ENCODE results near the gene TRAF6. TPM values are rescaled to one million over a fixed set of nuclear protein-coding genes. Genes with fewer than 3 reads are reported as not detected.

The TRAF6 gene
- total and polyA plus RNA-seq, 9 of the 15 experiments (the other 6 are each of a cell fraction or from before 2014, with no cell fraction given), result 2.0 to 13.1 (median 8.2) TPM

DNA sequence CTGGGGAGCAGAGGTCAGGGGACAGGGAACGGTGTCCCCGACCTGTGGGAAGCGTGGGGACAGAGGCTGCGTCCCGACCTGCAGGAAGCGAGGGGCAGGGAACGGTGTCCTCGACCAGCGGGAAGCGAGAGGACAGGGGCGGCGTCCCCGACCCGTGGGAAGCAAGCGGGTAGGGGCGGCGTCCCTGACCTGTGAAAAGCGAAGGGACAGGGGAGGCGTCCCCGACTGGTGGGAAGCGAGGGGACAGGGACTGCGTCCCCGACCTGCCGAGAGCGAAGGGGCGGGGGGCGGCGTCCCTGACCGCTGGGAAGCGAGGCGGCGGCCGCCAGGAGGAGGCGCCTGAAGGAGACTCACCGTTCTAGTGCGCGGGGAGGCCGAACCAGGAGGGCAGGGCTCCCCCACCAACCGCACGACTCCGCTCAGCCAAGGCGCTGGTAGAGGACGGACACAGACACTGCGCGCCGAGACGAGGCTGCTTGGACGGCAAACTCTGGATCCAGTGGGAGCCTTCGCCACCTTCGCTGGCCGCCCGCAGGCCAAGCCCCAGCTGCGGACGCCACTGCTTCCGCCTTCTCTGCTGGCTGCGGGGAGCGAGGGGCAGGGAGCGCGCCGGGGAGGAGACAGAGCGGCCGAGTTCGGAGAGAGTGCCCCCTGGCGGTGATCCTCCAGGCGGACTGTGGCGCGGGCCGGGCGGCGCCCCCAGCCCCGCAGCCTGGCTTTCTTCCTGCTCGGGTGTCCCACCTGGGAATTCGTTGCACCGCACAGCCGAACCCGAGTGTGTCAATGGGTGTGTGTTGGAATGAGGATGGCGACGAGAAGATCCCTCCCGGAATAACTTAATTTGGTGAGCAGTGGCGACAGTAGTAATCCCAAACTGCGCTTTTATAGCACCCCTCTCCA lies at the start of gene TRAF6 (continued):
- TF ChIP-seq, protein P1, sequence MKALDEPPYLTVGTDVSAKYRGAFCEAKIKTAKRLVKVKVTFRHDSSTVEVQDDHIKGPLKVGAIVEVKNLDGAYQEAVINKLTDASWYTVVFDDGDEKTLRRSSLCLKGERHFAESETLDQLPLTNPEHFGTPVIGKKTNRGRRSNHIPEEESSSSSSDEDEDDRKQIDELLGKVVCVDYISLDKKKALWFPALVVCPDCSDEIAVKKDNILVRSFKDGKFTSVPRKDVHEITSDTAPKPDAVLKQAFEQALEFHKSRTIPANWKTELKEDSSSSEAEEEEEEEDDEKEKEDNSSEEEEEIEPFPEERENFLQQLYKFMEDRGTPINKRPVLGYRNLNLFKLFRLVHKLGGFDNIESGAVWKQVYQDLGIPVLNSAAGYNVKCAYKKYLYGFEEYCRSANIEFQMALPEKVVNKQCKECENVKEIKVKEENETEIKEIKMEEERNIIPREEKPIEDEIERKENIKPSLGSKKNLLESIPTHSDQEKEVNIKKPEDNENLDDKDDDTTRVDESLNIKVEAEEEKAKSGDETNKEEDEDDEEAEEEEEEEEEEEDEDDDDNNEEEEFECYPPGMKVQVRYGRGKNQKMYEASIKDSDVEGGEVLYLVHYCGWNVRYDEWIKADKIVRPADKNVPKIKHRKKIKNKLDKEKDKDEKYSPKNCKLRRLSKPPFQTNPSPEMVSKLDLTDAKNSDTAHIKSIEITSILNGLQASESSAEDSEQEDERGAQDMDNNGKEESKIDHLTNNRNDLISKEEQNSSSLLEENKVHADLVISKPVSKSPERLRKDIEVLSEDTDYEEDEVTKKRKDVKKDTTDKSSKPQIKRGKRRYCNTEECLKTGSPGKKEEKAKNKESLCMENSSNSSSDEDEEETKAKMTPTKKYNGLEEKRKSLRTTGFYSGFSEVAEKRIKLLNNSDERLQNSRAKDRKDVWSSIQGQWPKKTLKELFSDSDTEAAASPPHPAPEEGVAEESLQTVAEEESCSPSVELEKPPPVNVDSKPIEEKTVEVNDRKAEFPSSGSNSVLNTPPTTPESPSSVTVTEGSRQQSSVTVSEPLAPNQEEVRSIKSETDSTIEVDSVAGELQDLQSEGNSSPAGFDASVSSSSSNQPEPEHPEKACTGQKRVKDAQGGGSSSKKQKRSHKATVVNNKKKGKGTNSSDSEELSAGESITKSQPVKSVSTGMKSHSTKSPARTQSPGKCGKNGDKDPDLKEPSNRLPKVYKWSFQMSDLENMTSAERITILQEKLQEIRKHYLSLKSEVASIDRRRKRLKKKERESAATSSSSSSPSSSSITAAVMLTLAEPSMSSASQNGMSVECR (CRISPR knock-in tag; IDR thresholded peaks at IDR 0.05), result peak; percentile 97
- no peak for TF ChIP-seq ZNF354B (CRISPR knock-in tag; IDR thresholded peaks at IDR 0.05)
- TF ChIP-seq, protein P2, sequence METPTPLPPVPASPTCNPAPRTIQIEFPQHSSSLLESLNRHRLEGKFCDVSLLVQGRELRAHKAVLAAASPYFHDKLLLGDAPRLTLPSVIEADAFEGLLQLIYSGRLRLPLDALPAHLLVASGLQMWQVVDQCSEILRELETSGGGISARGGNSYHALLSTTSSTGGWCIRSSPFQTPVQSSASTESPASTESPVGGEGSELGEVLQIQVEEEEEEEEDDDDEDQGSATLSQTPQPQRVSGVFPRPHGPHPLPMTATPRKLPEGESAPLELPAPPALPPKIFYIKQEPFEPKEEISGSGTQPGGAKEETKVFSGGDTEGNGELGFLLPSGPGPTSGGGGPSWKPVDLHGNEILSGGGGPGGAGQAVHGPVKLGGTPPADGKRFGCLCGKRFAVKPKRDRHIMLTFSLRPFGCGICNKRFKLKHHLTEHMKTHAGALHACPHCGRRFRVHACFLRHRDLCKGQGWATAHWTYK (CRISPR knock-in tag; IDR thresholded peaks at IDR 0.05), result peak; percentile 48; the same call in 1 of the 2 replicates
- TF ChIP-seq, protein P3, sequence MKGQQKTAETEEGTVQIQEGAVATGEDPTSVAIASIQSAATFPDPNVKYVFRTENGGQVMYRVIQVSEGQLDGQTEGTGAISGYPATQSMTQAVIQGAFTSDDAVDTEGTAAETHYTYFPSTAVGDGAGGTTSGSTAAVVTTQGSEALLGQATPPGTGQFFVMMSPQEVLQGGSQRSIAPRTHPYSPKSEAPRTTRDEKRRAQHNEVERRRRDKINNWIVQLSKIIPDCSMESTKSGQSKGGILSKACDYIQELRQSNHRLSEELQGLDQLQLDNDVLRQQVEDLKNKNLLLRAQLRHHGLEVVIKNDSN (CRISPR knock-in tag; IDR thresholded peaks at IDR 0.05), result no peak; the same call in 1 of the 2 replicates
- TF ChIP-seq ZNF12 (CRISPR knock-in tag; IDR thresholded peaks at IDR 0.05), result peak; percentile 53; the same call in 1 of the 2 replicates
- no peak for TF ChIP-seq ZNF3 (CRISPR knock-in tag; IDR thresholded peaks at IDR 0.05)
- 0 out of 2 replicates have a peak, but pooled peaks have one; percentile 30 for TF ChIP-seq JUN (IDR thresholded peaks at IDR 0.05; ENCODE audit: borderline replicate concordance, low read depth, low read length)
- TF ChIP-seq JUN (CRISPR knock-in tag; IDR thresholded peaks at IDR 0.05; ENCODE audit: borderline replicate concordance), result 0 out of 2 replicates have a peak, but pooled peaks have one; percentile 38
- peak; percentile 90 for TF ChIP-seq FIP1L1 (IDR thresholded peaks at IDR 0.05; ENCODE audit: low read depth, low read length, poor library complexity, severe bottlenecking)
- TF ChIP-seq RBM17 (IDR thresholded peaks at IDR 0.05; ENCODE audit: borderline replicate concordance, low read depth, low read length), result no peak
- TF ChIP-seq, protein P4, sequence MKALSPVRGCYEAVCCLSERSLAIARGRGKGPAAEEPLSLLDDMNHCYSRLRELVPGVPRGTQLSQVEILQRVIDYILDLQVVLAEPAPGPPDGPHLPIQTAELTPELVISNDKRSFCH (CRISPR knock-in tag; IDR thresholded peaks at IDR 0.05), result no peak
- TF ChIP-seq, protein P4 (tag; IDR thresholded peaks at IDR 0.05), result peak; percentile 79; the same call in 1 of the 2 replicates
- TF ChIP-seq HLTF (IDR thresholded peaks at IDR 0.05), result 0 out of 2 replicates have a peak, but pooled peaks have one; percentile 63
- peak; percentile 96 for TF ChIP-seq ELF2 (CRISPR knock-in tag; IDR thresholded peaks at IDR 0.05)
- TF ChIP-seq PML (IDR thresholded peaks at IDR 0.05; ENCODE audit: low read length), result peak; percentile 80
- peak; percentile 92; the same call in 1 of the 2 replicates for TF ChIP-seq ZNF830 (CRISPR knock-in tag; IDR thresholded peaks at IDR 0.05)
- TF ChIP-seq ZNF134 (CRISPR knock-in tag; conservative IDR thresholded peaks at IDR 0.05), result no peak
- TF ChIP-seq MTA3 (IDR thresholded peaks at IDR 0.05; ENCODE audit: borderline replicate concordance), result peak; percentile 82; the same call in 1 of the 2 replicates
- TF ChIP-seq, protein P5, sequence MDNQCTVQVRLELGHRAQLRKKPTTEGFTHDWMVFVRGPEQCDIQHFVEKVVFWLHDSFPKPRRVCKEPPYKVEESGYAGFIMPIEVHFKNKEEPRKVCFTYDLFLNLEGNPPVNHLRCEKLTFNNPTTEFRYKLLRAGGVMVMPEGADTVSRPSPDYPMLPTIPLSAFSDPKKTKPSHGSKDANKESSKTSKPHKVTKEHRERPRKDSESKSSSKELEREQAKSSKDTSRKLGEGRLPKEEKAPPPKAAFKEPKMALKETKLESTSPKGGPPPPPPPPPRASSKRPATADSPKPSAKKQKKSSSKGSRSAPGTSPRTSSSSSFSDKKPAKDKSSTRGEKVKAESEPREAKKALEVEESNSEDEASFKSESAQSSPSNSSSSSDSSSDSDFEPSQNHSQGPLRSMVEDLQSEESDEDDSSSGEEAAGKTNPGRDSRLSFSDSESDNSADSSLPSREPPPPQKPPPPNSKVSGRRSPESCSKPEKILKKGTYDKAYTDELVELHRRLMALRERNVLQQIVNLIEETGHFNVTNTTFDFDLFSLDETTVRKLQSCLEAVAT (IDR thresholded peaks at IDR 0.05), result peak in 1 of 2 experiments; percentile 37; a peak in 2 of 4 replicates
